ENCODE results near the gene RNF103.

RNF103 gene

DNA sequence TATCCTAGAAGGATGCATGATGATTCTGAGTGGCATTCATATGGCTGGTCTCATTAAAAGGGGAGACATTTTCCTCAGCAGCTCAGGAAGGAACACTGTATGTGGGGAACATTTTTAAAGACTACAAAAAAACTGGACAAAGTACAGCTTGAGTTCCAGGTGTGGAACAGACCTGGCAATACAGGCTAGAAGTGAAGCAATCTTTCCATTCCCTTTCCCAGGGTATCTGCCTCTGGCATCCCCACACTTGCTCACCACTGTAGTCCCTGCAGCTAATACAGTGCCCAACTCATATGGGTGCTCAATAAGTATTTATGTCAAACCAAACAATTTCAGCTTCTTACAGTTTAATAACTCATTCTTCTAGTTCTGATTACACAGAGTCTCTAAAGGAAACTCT, 8.1 kb downstream of the RNF103 start:
- no peak overlapping the region for H3K4me3 ChIP-seq (ENCODE audit: low read depth, low read length)
- TF ChIP-seq, protein P1, sequence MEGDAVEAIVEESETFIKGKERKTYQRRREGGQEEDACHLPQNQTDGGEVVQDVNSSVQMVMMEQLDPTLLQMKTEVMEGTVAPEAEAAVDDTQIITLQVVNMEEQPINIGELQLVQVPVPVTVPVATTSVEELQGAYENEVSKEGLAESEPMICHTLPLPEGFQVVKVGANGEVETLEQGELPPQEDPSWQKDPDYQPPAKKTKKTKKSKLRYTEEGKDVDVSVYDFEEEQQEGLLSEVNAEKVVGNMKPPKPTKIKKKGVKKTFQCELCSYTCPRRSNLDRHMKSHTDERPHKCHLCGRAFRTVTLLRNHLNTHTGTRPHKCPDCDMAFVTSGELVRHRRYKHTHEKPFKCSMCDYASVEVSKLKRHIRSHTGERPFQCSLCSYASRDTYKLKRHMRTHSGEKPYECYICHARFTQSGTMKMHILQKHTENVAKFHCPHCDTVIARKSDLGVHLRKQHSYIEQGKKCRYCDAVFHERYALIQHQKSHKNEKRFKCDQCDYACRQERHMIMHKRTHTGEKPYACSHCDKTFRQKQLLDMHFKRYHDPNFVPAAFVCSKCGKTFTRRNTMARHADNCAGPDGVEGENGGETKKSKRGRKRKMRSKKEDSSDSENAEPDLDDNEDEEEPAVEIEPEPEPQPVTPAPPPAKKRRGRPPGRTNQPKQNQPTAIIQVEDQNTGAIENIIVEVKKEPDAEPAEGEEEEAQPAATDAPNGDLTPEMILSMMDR (IDR thresholded peaks at IDR 0.05; ENCODE audit: low read depth, low read length, missing control alignments), result no peak
- no peak for DNase-seq (ENCODE audit: low read depth)

DNA sequence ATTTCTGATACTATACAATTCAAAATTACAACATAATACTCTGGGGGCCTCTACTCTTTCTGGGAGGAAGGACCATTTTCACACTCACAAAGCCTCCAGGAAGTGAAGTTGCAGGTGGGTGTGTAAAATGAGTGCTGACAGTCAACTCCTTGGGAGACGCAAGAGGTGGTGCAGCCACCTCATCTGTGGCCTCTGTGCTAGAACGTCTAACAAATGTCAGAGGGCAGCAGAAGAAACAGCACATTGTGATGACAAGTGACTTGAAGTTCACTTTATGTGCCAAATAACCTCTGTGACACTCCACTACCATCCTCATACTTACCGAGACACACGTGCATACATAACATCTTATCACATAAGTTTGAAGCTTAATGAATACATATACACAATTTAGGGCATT, 10.2 kb downstream of the RNF103 start:
- TF ChIP-seq, protein P1 (IDR thresholded peaks at IDR 0.05; ENCODE audit: low read depth, low read length, missing control alignments), result no peak
- DNase-seq (ENCODE audit: low read depth), result no peak
- H3K4me3 ChIP-seq (ENCODE audit: low read depth, low read length), result no peak overlapping the region

DNA sequence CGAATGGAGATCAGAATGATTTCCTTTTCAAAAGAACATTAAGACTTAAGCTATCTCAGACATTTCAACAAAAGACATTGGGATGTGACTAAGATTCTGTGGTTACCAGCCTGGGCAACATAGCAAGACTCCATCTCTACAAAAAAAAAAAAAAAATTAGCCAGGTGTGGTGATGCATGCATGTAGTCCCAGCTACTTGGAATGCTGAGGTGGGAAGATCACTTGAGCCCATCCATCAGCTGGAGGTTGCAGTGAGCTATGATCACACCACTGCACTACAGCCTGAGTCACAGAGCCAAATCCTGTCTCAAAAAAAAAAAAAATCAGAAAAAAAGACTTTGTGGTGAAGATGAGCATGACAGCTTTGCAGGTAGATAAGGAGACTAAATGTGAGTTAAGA, 12.8 kb downstream of the RNF103 start:
- no peak for DNase-seq (ENCODE audit: low read depth)
- TF ChIP-seq, protein P1 (IDR thresholded peaks at IDR 0.05; ENCODE audit: low read depth, low read length, missing control alignments), result no peak
- no peak overlapping the region for H3K4me3 ChIP-seq (ENCODE audit: low read depth, low read length)

DNA sequence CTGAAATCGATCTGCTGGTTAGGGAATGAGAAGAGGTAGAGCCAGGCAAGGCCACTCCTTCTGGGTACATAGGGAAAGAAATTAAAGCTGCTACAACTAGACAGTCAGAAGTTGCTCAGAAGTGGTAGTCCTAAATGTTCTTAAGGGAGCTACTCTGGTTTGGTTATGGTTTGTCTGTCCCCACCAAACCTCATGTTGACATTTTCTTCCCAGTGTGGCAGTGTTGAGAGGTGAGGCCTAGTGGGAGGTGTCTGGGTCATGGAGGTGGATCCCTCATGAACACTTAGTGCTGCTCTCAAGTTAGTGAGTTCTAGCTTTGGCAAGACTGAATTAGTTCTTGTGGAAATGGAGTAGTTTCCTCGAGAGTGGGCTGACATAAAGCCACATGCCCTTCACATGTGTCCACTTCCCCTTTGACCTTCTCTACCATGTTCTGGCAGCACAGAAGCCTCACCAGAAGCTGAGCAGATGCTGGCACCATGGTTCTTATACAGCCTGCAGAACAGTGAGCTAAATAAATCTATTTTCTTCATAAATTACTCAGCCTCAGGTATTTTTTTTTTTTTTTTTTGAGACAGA, 14.7 kb downstream of the RNF103 start:
- H3K4me3 ChIP-seq (ENCODE audit: low read depth, low read length), result no peak overlapping the region
- no peak for DNase-seq (ENCODE audit: low read depth)
- TF ChIP-seq, protein P1 (IDR thresholded peaks at IDR 0.05; ENCODE audit: low read depth, low read length, missing control alignments), result no peak

DNA sequence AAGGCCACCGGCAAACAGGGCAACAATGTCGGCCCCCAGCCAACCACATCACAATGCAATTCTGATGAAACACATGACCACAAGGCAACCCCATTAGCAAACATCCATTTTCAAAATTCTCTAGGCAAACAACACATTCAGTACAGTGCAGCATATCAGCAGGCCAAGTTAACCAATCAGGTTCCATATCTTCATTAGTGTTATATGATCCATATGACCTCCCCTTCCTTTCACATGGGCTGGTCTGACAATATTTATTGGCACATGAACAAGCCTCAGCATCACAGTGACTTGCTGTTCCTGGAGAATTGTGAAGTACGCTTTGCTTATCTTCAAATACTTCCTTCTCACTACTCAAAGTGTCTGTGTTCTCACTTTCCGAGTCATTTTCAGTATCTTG, 19.8 kb downstream of the RNF103 start:
- TF ChIP-seq, protein P1 (IDR thresholded peaks at IDR 0.05; ENCODE audit: low read depth, low read length, missing control alignments), result no peak
- no peak overlapping the region for H3K4me3 ChIP-seq (ENCODE audit: low read depth, low read length)
- DNase-seq (ENCODE audit: low read depth), result no peak

DNA sequence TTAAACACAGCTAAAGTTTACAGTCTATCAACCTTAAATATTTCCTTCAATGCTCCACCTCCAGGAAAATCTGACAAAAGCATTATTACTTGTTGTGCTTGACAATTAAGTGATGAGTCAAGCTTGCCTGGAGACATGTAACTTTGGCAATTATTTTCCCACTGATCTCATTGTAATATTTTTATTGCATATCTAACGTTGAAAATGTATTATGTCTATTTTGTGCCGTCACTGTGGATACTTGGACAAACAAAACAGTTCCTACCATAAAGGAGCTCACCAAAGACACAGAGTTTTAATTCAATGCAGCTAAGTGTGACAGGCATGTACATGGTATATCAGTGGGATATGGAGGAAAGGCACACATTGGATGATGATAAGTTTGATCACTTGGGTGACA, 24.7 kb downstream of the RNF103 start:
- DNase-seq (ENCODE audit: low read depth), result no peak
- TF ChIP-seq, protein P1 (IDR thresholded peaks at IDR 0.05; ENCODE audit: low read depth, low read length, missing control alignments), result no peak
- no peak overlapping the region for H3K4me3 ChIP-seq (ENCODE audit: low read depth, low read length)

DNA sequence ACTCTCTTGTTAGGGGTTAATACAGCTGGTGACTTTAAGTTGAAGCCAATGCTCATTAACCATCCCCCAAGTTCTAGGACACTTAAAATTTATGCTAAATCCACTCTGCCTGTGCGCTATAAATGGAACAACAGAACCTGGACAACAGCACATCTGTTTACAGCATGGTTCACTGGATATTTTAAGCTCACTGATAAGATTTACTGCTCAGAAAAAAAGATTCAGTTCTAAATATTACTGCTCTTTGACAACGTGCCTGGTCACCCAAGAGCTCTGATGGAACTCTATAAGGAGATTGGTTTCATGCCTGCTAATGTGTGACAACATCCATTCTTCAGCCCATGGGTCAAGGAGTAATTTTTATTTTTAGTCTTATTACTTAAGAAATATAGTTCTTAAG, 27.5 kb downstream of the RNF103 start:
- no peak for DNase-seq (ENCODE audit: low read depth)
- TF ChIP-seq, protein P1 (IDR thresholded peaks at IDR 0.05; ENCODE audit: low read depth, low read length, missing control alignments), result no peak
- no peak overlapping the region for H3K4me3 ChIP-seq (ENCODE audit: low read depth, low read length)

All from GM12864 (cell line).